A204.1 (cell line): ENCODE results near the gene ATAD3A.

Experiments
- FAIRE-seq: peaks from 2 replicates; lab custom pipeline; 2012; peaks lifted over from hg19 to GRCh38; lab: Jason Lieb, UNC

The ATAD3A gene

GRCh38 chr1:1540090-1540817 is 28.3 kb downstream of the ATAD3A start, which contains the start of gene TMEM240:
Gene TMEM240, minus strand, starts transcription at chr1:1540624. Its CDS starts 278 bp downstream, at chr1:1540346.
- FAIRE-seq: no peak

DNA sequence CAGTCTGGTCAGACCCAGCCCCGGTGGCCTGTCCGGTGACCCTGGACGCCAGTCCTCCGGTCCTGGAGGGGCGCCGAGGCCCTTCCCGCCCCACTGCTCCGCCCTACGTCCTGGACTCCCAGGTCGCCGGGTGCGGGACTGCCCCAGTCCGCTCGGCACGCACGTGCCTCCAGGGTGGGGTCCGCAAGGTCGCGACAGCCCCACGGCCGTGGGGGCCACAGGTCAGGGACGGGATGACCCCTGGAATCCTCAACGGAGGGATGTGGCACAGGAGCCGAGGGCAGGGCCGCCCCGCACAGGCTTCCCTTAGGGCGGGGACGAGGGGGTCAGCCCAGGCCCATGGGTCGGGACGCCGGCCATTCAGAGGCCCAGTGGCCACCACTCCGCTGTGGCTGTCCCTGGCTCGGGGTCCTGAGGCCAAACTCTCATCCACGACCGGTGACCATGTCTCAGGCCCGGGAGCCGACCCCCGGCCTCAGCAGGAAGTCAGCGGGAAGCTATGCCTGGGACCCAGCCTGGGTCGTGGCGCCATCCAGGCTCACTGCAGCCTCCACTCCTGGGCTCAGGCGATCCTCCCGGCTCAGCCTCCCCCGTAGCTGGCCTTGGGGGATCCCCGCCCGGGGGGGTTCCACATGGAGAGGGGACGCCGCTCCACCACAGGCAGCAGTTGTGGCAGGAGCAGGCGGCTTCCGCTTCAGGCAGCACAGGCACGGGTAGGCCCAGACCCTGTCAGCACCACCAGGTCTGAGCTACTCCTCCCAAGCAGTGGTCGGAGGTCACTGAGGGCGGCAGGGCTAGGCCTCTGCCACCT is 29.1 kb downstream of the ATAD3A start:
- no peak for FAIRE-seq

- no peak for FAIRE-seq
Observed at GRCh38 chr1:1541956-1542765, 30.2 kb downstream of the ATAD3A start.

DNA sequence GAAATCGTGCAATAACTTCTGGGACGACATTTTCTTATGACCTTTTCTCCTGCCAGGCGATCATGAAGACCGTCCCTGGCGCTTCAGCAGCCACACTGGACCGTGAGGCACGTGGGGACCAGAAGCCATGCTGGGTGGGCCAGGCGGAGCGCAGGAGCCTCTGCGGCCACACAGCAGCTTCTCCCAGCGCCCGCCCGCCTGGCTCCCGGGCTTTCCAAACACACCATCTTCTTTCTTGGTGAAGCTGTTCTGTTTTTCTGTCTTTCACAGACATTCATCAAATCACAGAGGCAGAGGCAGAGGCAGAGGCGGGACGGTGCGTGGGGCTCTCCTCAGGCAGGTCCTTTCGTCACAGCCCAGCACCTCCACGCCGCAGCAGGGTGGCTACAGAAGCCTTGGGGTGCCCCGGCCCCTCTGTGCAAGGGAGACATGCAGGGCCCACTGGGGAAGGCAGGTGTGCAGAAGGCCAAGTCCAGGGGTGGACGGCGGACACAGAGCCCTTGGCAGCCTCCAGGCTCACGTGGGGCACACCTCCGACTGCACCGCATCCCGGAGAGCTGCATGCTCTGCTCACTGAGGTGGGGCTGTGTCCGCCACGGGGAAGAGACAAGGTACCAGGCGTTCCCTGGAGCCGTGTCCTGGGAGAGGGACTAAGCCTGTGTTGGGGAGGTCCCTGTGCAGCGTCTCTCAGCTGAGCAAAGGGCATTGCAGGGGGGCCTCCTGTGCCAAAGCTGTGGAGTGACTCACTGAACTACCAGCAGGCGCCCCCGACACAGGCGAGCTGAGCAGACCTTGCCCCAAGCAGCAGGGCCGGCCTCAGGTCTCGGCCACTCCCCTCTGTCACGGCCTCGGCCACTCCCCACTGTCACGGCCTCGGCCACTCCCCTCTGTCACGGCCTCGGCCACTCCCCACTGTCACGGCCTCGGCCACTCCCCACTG is 31.1 kb downstream of the ATAD3A start:
- FAIRE-seq: no peak

DNA sequence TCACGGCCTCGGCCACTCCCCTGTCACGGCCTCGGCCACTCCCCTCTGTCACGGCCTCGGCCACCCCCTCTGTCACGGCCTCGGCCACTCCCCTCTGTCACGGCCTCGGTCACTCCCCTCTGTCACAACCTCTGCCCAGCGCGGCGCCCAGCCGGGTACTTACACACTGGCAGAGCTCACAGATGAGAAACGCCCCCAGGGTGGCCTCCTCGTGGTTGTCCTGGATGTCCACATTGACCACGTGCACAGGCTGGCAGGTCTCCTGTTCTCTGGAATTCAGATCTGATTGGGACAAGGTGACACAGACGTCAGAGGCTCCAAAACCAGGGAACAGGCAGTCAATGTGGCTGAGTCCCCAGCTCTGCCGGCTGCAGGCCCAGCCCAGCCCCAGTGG is 31.7 kb downstream of the ATAD3A start:
- FAIRE-seq: no peak

DNA sequence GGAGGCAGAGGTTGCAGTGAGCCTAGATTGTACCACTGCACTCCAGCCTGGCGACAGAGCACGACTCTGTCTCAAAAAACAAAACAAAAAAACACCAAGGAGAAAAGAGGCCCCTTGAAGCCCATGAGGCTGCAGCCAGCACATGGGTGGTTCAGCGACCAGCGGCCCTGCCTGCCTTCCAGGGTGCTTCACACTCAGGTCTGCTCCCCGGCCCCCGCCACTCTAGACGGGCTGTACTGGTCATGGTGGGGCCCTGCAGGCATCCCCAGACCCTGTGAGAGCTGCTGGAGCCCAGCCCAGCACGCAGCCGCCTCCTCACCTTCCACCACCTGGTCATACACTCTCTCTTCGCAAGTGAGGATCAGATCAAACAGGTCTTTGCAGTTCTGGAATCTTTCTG is 32.6 kb downstream of the ATAD3A start:
- no peak for FAIRE-seq

DNA sequence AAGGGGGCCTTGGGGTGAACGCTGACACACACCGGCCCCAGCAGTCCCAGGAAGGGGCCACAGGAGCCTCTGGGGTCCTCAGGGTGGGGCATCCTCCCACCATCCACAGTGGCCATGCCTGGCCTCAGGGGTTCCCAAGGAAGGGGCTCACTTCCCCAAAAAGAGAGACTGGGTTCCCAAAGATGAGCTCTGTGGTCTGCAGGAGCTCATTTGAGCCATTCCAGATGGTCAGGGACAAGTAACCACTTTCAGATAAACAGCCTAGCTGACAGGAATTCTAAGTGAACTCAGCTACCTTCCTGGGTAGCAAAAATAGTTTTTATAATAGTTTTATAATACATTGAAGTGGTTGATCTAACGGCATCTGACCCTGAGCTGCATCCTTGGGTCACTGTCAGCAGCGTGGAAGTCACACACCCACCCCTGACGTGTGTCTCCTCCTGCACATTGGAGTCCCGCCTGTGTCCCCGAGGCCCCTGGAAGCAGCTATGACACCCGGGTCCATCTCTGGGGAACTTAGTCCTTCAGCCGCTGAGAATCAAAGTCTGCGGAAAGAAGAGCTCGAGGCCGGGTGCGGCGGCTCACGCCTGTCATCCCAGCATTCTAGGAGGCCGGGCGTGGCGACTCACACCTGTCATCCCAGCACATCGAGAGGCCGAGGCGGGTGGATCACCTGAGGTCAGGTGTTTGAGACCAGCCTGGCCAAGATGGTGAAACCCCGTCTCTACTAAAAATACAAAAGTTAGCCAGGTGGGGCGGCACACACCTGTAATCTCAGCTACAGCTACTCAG is 34.2 kb downstream of the ATAD3A start:
- no peak for FAIRE-seq

- FAIRE-seq: no peak
Observed at GRCh38 chr1:1547011-1547410, 35.0 kb downstream of the ATAD3A start.

GRCh38 chr1:1547476-1547875 is 35.5 kb downstream of the ATAD3A start:
- FAIRE-seq: no peak

DNA sequence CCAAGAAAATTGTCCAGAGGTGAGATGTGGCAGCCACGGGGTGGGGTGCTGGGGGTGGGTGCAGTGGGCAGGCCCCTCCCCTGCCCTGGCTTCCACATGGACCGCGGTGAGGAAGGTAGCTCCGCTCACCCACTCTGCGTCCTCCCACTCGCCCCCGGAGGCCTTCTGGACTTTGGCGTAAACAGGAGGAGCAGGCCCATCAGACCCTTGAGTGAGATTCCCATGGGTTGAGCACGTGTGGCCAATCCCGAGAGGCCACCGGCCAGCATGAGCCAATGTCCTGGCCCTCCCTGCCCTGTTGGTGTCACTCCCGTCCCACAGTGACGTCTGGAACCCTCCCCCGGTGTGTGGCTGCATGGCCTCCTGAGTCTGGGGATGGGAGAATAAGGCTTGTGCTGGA is 36.6 kb downstream of the ATAD3A start:
- FAIRE-seq: no peak

DNA sequence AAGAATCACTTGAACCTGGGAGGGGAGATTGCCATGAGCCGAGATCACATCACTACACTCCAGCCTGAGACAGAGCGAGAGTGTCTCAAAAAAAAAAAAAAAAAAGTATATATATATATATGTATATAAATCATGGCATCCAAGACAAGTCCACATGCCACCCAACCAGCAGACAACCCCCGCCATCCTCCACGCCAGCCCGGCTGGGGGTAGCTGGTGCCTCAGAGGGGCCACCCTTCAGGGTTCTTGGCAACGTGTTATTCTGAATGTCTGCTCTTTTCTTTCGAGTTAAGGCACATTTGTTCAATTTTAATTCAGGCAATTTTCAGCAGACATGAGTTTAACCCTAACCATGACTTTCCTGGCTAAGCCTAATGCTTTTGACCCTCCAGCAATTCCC is 38.1 kb downstream of the ATAD3A start:
- no peak for FAIRE-seq

GRCh38 chr1:1550591-1551432 is 38.9 kb downstream of the ATAD3A start:
- no peak for FAIRE-seq

- FAIRE-seq: no peak
Observed at GRCh38 chr1:1551524-1552262, 39.7 kb downstream of the ATAD3A start.

DNA sequence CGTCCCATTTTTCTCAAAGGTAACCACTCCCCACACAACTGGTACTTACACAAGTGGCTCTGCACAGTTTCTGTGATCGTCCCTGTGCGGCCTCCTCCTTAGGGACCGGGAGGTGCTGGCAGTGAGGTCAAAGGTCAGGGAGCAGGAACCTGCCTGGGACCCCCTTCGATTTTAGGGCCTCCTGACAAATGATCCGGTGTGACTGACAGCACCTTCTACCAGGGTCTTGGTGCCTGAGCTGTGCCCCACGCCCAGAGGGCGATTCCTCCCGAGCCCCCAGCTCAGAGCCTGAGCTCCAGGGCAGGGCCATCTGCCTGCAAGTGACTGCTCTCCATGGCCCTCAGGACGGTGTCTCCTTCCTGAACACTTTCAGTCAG is 40.3 kb downstream of the ATAD3A start:
- FAIRE-seq: no peak

DNA sequence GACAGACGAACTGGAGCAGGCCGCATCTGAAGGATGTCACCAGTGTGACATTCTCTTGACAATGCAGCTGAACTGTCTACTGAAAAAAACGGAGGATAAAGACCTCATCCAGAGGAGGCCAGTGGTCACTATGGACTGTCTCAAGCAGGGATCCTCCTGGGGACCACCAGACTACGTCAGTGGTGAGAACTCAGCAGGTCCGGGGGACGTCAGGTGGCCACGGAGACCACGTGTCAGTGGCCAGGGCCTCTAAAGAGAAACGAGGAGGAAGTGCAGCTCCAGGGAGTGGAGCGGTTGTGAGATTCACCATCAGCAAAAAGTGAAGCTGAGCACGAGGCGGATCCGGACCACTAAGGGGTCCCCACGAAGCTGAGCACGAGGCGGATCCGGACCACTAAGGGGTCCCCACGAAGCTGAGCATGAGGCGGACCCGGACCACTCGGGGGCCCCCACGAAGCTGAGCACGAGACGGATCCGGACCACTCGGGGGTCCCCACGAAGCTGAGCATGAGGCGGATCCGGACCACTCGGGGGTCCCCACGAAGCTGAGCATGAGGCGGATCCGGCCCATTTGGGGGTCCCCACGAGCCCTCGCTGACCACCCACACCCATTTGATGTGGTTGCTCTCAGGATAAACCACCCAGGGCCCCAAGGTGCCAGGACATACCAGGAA is 42.0 kb downstream of the ATAD3A start:
- FAIRE-seq: no peak

DNA sequence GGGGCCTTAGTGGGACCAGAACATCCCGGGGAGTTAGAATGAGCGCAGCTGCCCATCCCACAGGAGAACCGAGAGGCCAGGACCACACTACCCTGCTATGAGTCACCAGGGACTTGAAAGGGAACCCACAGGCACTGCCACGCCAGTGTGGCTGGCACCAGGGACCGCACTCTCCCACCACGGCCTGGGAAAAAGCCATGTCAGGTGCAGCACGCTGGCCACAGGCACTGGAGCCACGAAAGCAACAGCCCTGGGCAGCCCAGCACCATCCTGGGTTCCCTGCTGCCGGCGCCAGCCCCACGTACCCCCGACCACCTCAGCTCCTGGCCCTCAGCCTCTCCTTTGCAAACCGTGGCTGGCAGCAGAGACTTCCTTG is 42.6 kb downstream of the ATAD3A start:
- FAIRE-seq: no peak

DNA sequence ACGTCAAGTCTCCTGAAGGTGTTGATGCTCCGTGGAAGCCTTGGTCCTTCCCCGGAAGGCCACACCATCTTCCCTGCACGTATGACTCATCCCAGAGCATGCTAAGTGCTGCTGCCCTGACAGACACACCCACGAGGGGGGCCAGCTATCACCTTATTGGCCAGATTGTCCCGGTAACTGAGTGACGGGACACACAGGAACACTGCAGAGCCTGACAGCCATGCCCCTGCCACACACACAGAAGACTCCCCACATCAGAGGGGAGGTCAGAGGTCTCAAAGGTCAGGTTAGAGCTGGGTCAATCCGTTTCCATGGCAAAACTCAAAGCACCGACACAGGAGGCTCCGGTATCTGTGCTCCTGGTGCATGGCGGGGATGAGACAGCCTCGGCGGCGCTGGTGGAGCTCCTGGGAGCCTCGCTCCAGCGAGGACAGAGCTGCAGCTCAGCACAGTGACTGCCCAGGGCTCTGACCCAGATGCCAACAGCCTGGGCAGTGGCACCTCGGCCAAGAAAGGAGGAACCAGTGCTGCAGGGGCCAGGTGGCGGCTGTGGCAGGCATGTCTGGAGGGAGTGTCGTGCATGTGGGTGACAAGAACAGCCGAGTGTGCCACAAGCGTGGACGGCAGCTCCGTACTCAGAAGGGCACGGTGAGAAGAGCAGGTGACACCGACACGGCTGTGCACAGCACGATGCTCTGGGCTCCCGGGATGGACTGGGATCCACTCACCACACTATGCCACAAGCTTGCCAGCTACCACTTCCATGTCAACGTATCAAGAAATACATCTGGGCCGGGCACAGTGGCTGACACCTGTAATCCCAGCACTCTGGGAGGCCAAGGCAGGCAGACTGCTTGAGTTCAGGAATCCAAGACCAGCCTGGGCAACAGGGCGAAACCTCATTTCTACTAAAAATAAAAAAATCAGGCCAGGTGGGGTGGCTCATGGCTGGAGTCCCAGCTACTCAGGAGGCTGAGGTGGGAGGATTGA is 43.3 kb downstream of the ATAD3A start:
- FAIRE-seq: no peak
